ENCODE measurements around the gene LRCH4.

GRCh38 chr7:100572949-100573675 lies 12.8 kb downstream of the LRCH4 start:
- TF ChIP-seq CTCF (optimal IDR thresholded peaks at IDR 0.05 in 1 of 3, IDR thresholded peaks at IDR 0.05 in 1 of 3, conservative IDR thresholded peaks at IDR 0.05 in 1 of 3; ENCODE audit: extremely low read depth in 1 of 3, insufficient read depth in 2 of 3, low read length in 3 of 3), result no peak
- TF ChIP-seq EZH2 (IDR thresholded peaks at IDR 0.05; ENCODE audit: low read length), result no peak

All from keratinocyte (primary cell).